ENCODE data around the gene PSEN2. TPM values are rescaled to one million over a fixed set of nuclear protein-coding genes. Genes with fewer than 3 reads are reported as not detected.

The PSEN2 gene
- total and polyA plus RNA-seq, 9 of the 15 experiments (the other 6 are each of a cell fraction or from before 2014, with no cell fraction given) = 2.3 to 21.5 (median 13.7) TPM

GRCh38 chr1:226912587-226913176 lies 42.3 kb downstream of the PSEN2 start (continued):
- TF ChIP-seq CTCF (IDR thresholded peaks at IDR 0.05 in 2 of 3, conservative IDR thresholded peaks at IDR 0.05 in 1 of 3; ENCODE audit: insufficient read depth in 2 of 3, low read depth in 1 of 3, low read length in 3 of 3) = peak; percentile 81 to 93 (median 82)
- TF ChIP-seq MAZ (CRISPR knock-in tag; conservative IDR thresholded peaks at IDR 0.05 in 1 of 2, IDR thresholded peaks at IDR 0.05 in 1 of 2) = peak in 1 of 2 experiments; percentile 76; a peak in 2 of 4 replicates
- TF ChIP-seq ZHX1 (conservative IDR thresholded peaks at IDR 0.05; ENCODE audit: low read length) = peak; percentile 86
- TF ChIP-seq HOXB6 (CRISPR knock-in tag; IDR thresholded peaks at IDR 0.05; ENCODE audit: borderline replicate concordance) = no peak
- TF ChIP-seq UBTF (IDR thresholded peaks at IDR 0.05; ENCODE audit: borderline replicate concordance in 1 of 2, low read depth in 2 of 2, low read length in 2 of 2) = no peak
- peak; percentile 35 for TF ChIP-seq CXXC5 (CRISPR knock-in tag; IDR thresholded peaks at IDR 0.05)
- TF ChIP-seq REST (IDR thresholded peaks at IDR 0.05; ENCODE audit: borderline replicate concordance) = peak; percentile 85
- no peak for TF ChIP-seq REST (CRISPR knock-in tag; IDR thresholded peaks at IDR 0.05; ENCODE audit: low read depth)
- TF ChIP-seq NFE2 (IDR thresholded peaks at IDR 0.05; ENCODE audit: low read depth) = no peak
- TF ChIP-seq YY1 (IDR thresholded peaks at IDR 0.05; ENCODE audit: borderline replicate concordance in 1 of 3, control insufficient read depth in 1 of 3, extremely low read depth in 1 of 3, insufficient read depth in 3 of 3, insufficient read length in 1 of 3, insufficient replicate concordance in 2 of 3, low read depth in 1 of 3, low read length in 2 of 3) = peak; percentile 13 to 81 (median 55)
